ENCODE results near the gene UBXN6. TPM values are rescaled to one million over a fixed set of nuclear protein-coding genes. Genes with fewer than 3 reads are reported as not detected.
A peak's percentile ranks its signal among the peaks of the same experiment; 100 is the strongest.

The UBXN6 gene
- total and polyA plus RNA-seq, 2 of the 8 experiments (the other 6 are each of a cell fraction or from before 2014, with no cell fraction given), result 28.0 to 43.8 TPM

DNA sequence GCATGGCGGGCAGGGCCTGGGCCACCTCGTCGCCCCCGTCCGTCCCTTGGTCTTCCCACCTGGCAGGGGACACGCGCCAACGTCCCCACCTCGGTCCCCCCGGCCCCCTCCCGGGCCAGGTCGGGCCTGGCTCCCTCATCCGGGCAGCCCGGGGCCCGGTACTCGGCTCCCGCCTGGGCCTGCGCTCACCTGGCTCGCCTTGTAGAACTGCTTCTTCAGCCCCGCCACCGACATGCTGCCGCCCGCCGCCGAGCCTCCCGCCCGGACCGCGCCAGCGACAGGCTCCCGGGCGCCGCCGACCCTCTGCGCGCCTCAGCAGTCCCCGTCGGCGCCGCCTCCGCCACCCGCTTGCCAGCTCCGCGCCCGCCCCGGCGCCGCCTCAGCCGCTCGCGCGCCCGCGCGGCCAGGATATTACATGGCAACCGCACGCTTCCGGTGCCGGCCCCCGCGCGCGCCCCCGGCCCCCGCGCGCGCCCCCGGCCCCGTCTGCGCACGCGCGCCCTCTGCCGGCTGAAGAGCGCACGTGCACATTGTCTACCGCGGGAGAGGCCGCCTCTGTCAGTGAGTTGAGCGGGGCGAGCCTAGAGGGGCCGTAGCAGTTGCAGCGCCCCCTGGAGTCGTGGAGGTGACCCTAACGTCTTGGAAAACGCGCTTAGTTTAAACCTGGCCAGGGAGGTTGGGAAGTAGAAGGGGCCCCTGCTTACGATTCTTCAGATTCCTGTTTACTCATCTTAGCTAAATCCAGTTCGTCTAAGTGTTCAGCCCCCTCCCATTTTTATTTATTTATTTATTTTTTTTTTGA, 57.3 kb downstream of the UBXN6 start, which contains the start of gene SH3GL1 (continued):
- TF ChIP-seq CTBP2 (IDR thresholded peaks at IDR 0.05; ENCODE audit: borderline replicate concordance, insufficient read depth, insufficient read length, low read length), result no peak
- no peak; a peak in 1 of 3 replicates for TF ChIP-seq POLR2A (IDR thresholded peaks at IDR 0.05; ENCODE audit: control extremely low read depth in 1 of 2, low read depth in 2 of 2, low read length in 2 of 2)
- no peak; the same call in 1 of the 2 replicates for TF ChIP-seq RBBP5 (IDR thresholded peaks at IDR 0.05; ENCODE audit: borderline replicate concordance, low read depth, low read length)
- TF ChIP-seq BACH1 (IDR thresholded peaks at IDR 0.05; ENCODE audit: low read length), result peak; percentile 67; the same call in 1 of the 2 replicates
- no peak for TF ChIP-seq EZH2 (IDR thresholded peaks at IDR 0.05; ENCODE audit: low read depth, low read length, severe bottlenecking)
- no peak for TF ChIP-seq KDM1A (IDR thresholded peaks at IDR 0.05; ENCODE audit: borderline replicate concordance, low read length)
- 0 out of 4 replicates have a peak, but pooled peaks of 1 of the 2 experiments have one; percentile 42 for TF ChIP-seq HDAC2 (IDR thresholded peaks at IDR 0.05; ENCODE audit: borderline replicate concordance in 1 of 2, low read depth in 2 of 2, low read length in 2 of 2)
- TF ChIP-seq NRF1 (IDR thresholded peaks at IDR 0.05; ENCODE audit: low read depth, low read length), result no peak
- TF ChIP-seq ZNF274 (IDR thresholded peaks at IDR 0.05; ENCODE audit: borderline replicate concordance, extremely low read depth, low read length), result no peak
- no peak for TF ChIP-seq CHD1 (IDR thresholded peaks at IDR 0.05; ENCODE audit: low read depth, low read length)
- TF ChIP-seq YY1 (IDR thresholded peaks at IDR 0.05; ENCODE audit: low read depth, low read length), result peak; percentile 25; the same call in 1 of the 2 replicates
- peak; percentile 32 to 62; a peak in 3 of 4 replicates for TF ChIP-seq RAD21 (IDR thresholded peaks at IDR 0.05 in 1 of 2, conservative IDR thresholded peaks at IDR 0.05 in 1 of 2; ENCODE audit: low read depth in 2 of 2, low read length in 2 of 2)
- TF ChIP-seq, protein P1, sequence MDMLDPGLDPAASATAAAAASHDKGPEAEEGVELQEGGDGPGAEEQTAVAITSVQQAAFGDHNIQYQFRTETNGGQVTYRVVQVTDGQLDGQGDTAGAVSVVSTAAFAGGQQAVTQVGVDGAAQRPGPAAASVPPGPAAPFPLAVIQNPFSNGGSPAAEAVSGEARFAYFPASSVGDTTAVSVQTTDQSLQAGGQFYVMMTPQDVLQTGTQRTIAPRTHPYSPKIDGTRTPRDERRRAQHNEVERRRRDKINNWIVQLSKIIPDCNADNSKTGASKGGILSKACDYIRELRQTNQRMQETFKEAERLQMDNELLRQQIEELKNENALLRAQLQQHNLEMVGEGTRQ (IDR thresholded peaks at IDR 0.05; ENCODE audit: low read length), result peak; percentile 10; the same call in 1 of the 2 replicates
- TF ChIP-seq RXRA (IDR thresholded peaks at IDR 0.05; ENCODE audit: insufficient read depth, low read depth, low read length), result no peak
- TF ChIP-seq KDM5A (IDR thresholded peaks at IDR 0.05; ENCODE audit: low read length), result no peak
- peak; percentile 13; the same call in 1 of the 2 replicates for TF ChIP-seq JUND (IDR thresholded peaks at IDR 0.05; ENCODE audit: low read length)
- peak; percentile 65 for TF ChIP-seq KDM4A (IDR thresholded peaks at IDR 0.05; ENCODE audit: low read depth, low read length, severe bottlenecking)
- TF ChIP-seq RNF2 (IDR thresholded peaks at IDR 0.05; ENCODE audit: borderline replicate concordance, low read depth, low read length, missing control alignments, poor library complexity, severe bottlenecking), result no peak
- TF ChIP-seq SIN3A (conservative IDR thresholded peaks at IDR 0.05 in 1 of 2, IDR thresholded peaks at IDR 0.05 in 1 of 2; ENCODE audit: low read depth in 1 of 2, low read length in 2 of 2), result peak; percentile 77 to 94; a peak in 2 of 4 replicates
- TF ChIP-seq MAFK (IDR thresholded peaks at IDR 0.05; ENCODE audit: low read depth, low read length), result no peak
- TF ChIP-seq SUZ12 (IDR thresholded peaks at IDR 0.05; ENCODE audit: low read length), result no peak
